Measurements from ENCODE around the gene ARVCF. TPM values are rescaled to one million over a fixed set of nuclear protein-coding genes. Genes with fewer than 3 reads are reported as not detected.

The ARVCF gene
- total RNA-seq, 1 donor from 2014 or later, result 101 TPM

DNA sequence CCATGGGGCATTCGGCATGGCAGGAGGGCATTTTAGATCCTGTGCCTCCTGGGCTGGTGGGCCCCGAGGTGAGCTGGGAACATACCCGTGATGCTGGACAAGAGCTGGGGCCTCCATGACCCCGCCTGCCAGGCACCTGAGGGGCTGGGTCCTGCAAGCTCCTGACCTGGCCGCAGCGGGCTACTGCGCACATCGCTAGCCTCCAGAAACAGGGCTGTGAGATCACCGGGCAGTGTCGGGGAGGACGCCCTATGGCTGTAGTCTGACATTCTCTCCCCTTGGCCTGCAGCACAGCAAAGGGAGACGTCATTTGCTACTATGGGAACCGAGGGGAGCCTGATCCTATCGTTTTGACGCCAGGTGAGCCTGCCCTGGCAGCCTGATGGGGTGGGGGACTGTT, 39.0 kb upstream of the ARVCF start:
- TF ChIP-seq, protein P1, sequence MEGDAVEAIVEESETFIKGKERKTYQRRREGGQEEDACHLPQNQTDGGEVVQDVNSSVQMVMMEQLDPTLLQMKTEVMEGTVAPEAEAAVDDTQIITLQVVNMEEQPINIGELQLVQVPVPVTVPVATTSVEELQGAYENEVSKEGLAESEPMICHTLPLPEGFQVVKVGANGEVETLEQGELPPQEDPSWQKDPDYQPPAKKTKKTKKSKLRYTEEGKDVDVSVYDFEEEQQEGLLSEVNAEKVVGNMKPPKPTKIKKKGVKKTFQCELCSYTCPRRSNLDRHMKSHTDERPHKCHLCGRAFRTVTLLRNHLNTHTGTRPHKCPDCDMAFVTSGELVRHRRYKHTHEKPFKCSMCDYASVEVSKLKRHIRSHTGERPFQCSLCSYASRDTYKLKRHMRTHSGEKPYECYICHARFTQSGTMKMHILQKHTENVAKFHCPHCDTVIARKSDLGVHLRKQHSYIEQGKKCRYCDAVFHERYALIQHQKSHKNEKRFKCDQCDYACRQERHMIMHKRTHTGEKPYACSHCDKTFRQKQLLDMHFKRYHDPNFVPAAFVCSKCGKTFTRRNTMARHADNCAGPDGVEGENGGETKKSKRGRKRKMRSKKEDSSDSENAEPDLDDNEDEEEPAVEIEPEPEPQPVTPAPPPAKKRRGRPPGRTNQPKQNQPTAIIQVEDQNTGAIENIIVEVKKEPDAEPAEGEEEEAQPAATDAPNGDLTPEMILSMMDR (IDR thresholded peaks at IDR 0.05; ENCODE audit: unreplicated experiment), result no peak
- Mint-ChIP-seq H3K4me1 (ENCODE audit: low read depth) (no peaks in the 10 kb centered on the region), H3K27ac (no peak overlapping the region), H3K27me3 (no peaks in the 10 kb centered on the region), H3K36me3 (ENCODE audit: insufficient read depth) (peaks cover 5% of the 10 kb centered on the region), H3K9me3 (ENCODE audit: low read depth) (no peaks in the 10 kb centered on the region), H3K4me3 (ENCODE audit: low read depth) (no peak overlapping the region)
- DNase-seq (ENCODE audit: low spot score, unreplicated experiment), result no peak

DNA sequence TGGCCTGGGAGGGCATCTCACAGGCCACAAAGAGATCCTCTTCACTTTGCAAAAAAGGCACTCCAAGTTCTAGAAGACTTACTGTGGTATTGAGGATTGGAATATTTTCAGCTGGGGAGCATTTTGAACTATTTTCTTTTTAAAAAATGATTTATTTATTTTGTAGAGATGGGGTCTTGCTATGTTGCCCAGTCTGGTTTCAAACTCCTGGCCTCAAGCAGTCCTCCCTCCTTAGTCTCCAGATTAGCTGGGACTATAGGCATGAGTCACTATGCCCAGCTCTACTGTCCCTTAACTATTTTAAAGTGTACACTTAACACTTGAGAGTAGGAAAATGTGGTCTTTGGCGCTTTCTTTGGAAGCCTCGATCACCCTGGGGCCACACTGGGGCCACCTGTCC, 38.5 kb upstream of the ARVCF start:
- Mint-ChIP-seq H3K4me1 (ENCODE audit: low read depth) (no peaks in the 10 kb centered on the region), H3K27me3 (no peaks in the 10 kb centered on the region), H3K4me3 (ENCODE audit: low read depth) (no peak overlapping the region), H3K36me3 (ENCODE audit: insufficient read depth) (peaks cover 3% of the 10 kb centered on the region), H3K9me3 (ENCODE audit: low read depth) (no peaks in the 10 kb centered on the region), H3K27ac (no peak overlapping the region)
- TF ChIP-seq, protein P1 (IDR thresholded peaks at IDR 0.05; ENCODE audit: unreplicated experiment), result no peak
- DNase-seq (ENCODE audit: low spot score, unreplicated experiment), result no peak

DNA sequence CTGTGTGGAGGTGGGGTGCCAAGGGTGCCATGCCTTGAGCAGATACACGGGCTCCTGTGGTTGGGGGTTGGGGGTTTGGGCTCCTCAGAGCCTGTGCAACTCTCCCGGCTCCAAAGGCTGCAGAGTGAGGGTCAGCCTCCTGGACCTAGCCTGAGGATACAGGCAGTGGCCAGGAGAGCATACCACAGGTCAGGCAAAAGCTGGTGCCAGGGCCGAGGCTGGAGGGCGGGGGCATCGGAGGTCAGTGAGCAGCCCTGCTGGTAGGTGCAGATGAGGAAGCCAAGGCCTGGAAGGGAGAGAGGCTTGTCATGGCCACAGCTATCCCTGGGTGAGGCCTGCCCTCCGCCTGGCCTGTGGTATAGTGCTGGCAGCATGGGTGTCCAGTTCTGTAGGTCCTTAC, 37.9 kb upstream of the ARVCF start:
- Mint-ChIP-seq H3K27ac (no peak overlapping the region), H3K4me1 (ENCODE audit: low read depth) (no peaks in the 10 kb centered on the region), H3K9me3 (ENCODE audit: low read depth) (no peaks in the 10 kb centered on the region), H3K27me3 (no peaks in the 10 kb centered on the region), H3K4me3 (ENCODE audit: low read depth) (no peak overlapping the region), H3K36me3 (ENCODE audit: insufficient read depth) (peaks cover 6% of the 10 kb centered on the region)
- TF ChIP-seq, protein P1 (IDR thresholded peaks at IDR 0.05; ENCODE audit: unreplicated experiment), result no peak
- DNase-seq (ENCODE audit: low spot score, unreplicated experiment), result no peak

DNA sequence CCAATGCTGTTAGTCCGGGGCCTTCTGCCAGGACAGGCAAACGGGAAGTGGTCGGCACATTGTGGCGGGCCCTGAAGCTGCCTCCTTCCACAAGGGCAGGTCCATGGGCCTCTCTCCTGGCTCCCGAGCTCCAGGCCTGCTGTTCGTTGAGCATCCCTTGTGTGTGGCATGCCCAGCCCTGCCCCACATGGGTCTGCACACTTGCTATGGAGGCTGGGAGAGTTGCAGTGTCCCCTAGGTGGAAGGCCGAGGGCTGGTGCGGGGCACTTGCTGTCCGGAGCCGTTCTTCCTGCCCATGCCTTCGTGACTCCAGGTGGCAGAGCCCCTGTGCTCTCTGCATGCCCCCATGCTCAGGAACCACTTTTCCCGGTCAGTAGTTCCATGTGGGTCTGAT, 37.4 kb upstream of the ARVCF start:
- TF ChIP-seq, protein P1 (IDR thresholded peaks at IDR 0.05; ENCODE audit: unreplicated experiment), result no peak
- Mint-ChIP-seq H3K9me3 (ENCODE audit: low read depth) (no peaks in the 10 kb centered on the region), H3K27me3 (no peaks in the 10 kb centered on the region), H3K4me3 (ENCODE audit: low read depth) (no peak overlapping the region), H3K4me1 (ENCODE audit: low read depth) (no peaks in the 10 kb centered on the region), H3K27ac (no peak overlapping the region), H3K36me3 (ENCODE audit: insufficient read depth) (peaks cover 8% of the 10 kb centered on the region)
- no peak for DNase-seq (ENCODE audit: low spot score, unreplicated experiment)

DNA sequence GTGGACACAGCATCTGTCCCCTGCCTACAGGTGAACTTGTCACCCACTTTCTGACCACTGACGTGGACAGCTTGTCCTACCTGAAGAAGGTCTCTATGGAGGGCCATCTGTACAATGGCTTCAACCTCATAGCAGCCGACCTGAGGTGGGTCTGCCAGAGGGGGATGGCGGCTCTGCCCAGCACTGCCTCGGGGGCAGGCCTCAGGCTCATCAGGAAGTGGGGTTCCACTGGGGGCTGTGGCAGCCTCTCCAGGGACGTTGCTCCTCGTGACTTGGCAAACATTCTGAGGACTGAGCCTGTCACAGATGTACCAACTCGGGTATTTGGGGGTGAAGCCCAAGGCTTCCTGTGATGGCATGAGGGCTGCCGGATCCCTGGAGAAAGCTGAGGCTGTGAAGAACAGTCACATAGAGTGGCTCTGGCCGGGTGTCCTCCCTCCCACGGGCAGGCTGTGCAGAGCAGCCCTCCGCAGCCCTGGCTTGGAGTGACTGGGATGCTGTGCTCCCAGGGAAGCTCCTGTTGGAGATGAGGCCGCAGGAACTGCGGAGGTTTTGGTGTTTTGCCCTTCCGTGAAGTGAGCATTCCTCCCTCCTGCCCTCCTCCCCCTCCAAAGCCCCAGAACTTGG, 36.9 kb upstream of the ARVCF start:
- peaks cover 11% of the 10 kb centered on the region for H3K36me3 Mint-ChIP-seq (ENCODE audit: insufficient read depth)
- H3K9me3 Mint-ChIP-seq (ENCODE audit: low read depth), result no peaks in the 10 kb centered on the region
- no peak overlapping the region for H3K27ac Mint-ChIP-seq
- H3K4me1 Mint-ChIP-seq (ENCODE audit: low read depth), result no peaks in the 10 kb centered on the region
- H3K4me3 Mint-ChIP-seq (ENCODE audit: low read depth), result no peak overlapping the region
- DNase-seq (ENCODE audit: low spot score, unreplicated experiment), result no peak
- no peaks in the 10 kb centered on the region for H3K27me3 Mint-ChIP-seq
- TF ChIP-seq, protein P1 (IDR thresholded peaks at IDR 0.05; ENCODE audit: unreplicated experiment), result no peak
